ENCODE data around the gene HAAO. TPM values are rescaled to one million over a fixed set of nuclear protein-coding genes. Genes with fewer than 3 reads are reported as not detected.

HAAO gene
- total RNA-seq, 1 donor = 0.43 TPM

GRCh38 chr2:42794271-42795046 is 2.1 kb upstream of the HAAO start:
- peak; percentile 39 for DNase-seq (ENCODE audit: low read depth)
- H3K4me3 ChIP-seq (ENCODE audit: low read depth, low read length) = no peak overlapping the region
- peak; percentile 57 for TF ChIP-seq CTCF (IDR thresholded peaks at IDR 0.05; ENCODE audit: insufficient read depth, low read depth, low read length)

GRCh38 chr2:42793334-42794270 is 1.2 kb upstream of the HAAO start:
- TF ChIP-seq CTCF (IDR thresholded peaks at IDR 0.05; ENCODE audit: insufficient read depth, low read depth, low read length) = no peak
- DNase-seq (ENCODE audit: low read depth) = no peak
- peak overlapping the region; percentile 47 for H3K4me3 ChIP-seq (ENCODE audit: low read depth, low read length)

- no peak for DNase-seq (ENCODE audit: low read depth)
- TF ChIP-seq CTCF (IDR thresholded peaks at IDR 0.05; ENCODE audit: insufficient read depth, low read depth, low read length) = no peak
- peak overlapping the region; percentile 47 for H3K4me3 ChIP-seq (ENCODE audit: low read depth, low read length)
These were observed 248 bp downstream of the HAAO start for GRCh38 chr2:42792087-42792582.

GRCh38 chr2:42791606-42792005 is 777 bp downstream of the HAAO start:
- no peak for DNase-seq (ENCODE audit: low read depth)

GRCh38 chr2:42789751-42790150 is 2.6 kb downstream of the HAAO start:
- no peak for TF ChIP-seq CTCF (IDR thresholded peaks at IDR 0.05; ENCODE audit: insufficient read depth, low read depth, low read length)
- no peak for DNase-seq (ENCODE audit: low read depth)
- no peak overlapping the region for H3K4me3 ChIP-seq (ENCODE audit: low read depth, low read length)

More at GRCh38 chr2:42791606-42792005, 777 bp downstream of the HAAO start:
- no peak for TF ChIP-seq CTCF (IDR thresholded peaks at IDR 0.05; ENCODE audit: insufficient read depth, low read depth, low read length)
- H3K4me3 ChIP-seq (ENCODE audit: low read depth, low read length) = peak overlapping the region; percentile 47

- no peak overlapping the region for H3K4me3 ChIP-seq (ENCODE audit: low read depth, low read length)
- DNase-seq (ENCODE audit: low read depth) = no peak
- no peak for TF ChIP-seq CTCF (IDR thresholded peaks at IDR 0.05; ENCODE audit: insufficient read depth, low read depth, low read length)
These were observed 3.5 kb downstream of the HAAO start for GRCh38 chr2:42788882-42789281.

All from fibroblast of villous mesenchyme (primary cell).